ENCODE results near the gene GP1BB.

GP1BB gene

DNA sequence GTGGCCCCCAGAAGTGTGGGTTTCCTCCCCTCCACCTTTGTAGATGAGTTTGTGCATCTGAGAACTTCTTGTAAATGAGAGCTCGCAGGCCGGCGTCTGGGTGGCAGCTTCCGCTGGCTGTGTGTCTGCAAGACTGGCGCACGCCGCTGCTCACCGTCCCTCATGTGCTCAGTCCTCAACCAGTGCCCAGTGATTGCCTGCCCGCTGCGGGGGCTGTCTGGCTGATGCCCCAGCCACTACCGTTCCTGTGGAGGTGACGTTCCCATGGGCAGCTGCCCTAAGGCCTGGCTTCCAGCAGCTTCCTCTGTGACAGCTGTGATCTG, 46.0 kb downstream of the GP1BB start:
- DNase-seq = no peak

DNA sequence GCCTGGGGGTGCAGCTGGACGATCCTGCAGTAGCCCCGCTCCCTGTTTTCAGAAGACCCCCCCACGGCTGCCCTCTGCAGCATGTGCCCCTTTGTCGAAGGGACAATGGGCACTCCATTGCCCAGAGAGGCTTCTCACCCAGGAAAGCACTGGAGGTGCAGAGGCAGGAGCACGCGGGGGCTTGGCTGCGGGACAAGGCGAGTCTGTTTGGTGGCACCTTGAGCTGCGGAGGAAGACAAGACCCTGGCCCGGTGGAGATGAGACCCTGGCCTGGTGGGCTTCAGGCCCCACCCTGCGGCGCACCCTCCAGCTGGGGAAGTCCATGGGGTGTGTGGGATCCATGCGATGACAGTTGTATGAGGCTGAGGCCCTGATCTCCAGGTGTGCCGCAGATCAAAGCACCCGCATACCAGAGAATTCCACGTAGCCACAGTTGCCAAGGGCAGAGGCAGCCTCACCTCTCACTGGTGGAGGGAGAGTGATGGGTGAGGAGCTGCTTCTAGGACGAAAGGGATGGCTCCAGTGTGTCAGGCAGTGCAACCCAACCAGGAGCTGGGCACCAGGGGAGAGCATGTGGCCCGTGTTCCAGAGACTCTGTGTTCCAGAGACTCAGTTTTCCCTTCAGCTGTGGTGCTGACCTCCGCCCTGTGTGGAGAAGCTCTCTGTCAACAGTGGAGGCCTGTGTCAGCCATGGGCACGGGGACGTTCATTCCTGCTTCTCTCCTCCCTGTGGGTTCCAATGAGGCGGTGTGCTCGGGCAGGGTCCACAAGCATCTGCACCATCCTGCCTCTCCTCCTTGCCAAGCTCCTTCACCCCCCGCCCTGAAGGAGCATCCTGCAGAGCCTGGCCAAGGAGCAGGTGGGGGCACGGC, 47.2 kb downstream of the GP1BB start:
- DNase-seq = no peak

DNA sequence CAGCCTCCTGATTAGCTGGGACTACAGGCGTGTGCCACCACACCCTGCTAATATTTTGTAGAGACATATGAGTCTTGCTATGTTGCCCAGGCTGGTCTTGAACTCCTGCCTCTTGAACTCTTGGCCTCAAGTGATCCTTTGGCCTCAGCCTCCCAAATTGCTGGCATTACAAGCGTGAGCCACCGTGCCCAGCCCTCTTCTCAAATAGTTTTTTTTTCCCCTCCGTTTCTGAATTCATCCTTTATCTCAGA, 49.0 kb downstream of the GP1BB start:
- no peak for DNase-seq

DNA sequence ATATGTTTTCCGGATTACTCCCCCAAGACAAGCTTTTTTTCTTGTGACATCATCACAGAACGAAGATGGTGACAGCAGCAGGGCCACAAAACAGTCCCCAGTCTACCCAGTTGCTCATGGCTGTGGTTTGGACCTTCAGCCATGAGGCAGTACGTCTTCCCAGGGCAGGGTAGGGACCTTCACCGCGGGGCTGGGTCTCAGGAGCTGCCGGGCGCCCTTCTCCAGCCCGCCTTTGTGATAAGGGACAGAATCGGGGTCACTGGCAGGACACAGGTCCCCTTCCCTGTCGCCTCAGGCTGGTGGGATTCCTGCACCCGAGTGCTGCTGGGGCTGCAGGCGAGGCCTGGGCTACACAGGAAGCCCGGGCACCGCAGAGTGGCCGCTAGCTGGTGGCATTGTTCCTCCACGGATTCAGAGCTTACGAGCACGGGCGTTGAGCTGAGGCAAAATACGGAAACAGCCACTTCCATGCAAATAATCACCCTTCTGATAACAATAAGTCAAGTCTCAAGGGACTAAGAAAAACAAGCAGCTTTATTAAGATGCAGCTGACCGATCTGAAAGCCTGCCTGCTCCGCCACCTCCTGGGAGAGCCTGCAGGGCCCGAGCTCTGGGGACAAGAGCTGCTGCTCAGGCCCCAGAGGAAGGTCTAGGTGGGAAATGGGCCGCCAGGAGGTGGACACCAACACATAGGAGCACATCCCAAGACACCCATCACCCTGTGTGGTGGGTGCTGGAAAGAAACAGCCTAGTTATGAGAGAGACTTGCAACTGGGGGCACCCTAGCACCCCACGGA, 49.5 kb downstream of the GP1BB start:
- DNase-seq = no peak

DNA sequence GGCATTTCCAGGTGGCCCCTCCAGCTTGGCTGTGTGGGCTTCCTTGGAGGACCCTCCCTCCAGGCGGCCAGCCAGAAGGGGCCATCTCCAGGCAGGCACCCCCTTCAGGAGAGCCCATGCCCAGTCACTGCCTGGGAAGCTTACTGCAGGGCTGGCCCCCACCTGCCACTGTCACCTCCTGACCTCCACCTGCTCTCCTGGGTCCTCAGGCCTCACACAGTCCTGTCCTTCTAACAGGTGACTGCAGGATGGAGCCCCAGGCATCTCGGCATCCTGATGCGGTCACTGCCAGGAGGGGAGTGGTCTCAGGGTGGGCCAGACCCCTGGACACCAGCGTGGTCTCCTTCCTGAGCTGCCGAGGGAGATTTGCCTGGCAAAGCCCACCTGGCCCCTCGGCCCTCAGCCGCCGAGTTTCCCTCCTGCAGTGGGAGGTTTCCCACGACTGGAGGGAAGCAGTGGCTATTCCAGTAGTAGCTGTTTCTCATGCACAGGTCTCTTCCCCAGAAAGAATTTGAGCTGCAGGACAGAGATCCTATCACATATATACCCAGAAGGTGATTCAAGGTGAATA, 50.2 kb downstream of the GP1BB start:
- DNase-seq = no peak
